Esophagus squamous epithelium (tissue), 5 donors: ENCODE data around the gene DARS2. TPM values are rescaled to one million over a fixed set of nuclear protein-coding genes. Genes with fewer than 3 reads are reported as not detected.

Experiments
- DNase-seq: peaks from one replicate; lab custom pipeline; 2025; lab: John Stamatoyannopoulos, UW
- H3K27ac ChIP-seq, 4 donors: fragments of 200-600 bp; sonication (generic); one replicate each; pipeline ENCODE4 v1.5.1; 2016 to 2019; ENCODE audit warnings: mild to moderate bottlenecking in 1 of 4
- H3K27me3 ChIP-seq, 4 donors: fragments of 200-600 bp; sonication (generic); 1 replicate in 3 of 4; 2 replicates in 1 of 4; pipeline versions ENCODE4 v1.5.1 to v1.6.0; 2017 to 2021; ENCODE audit warnings: antibody characterized with exemption in 1 of 4
- H3K36me3 ChIP-seq, 3 donors: fragments of 200-600 bp; sonication (generic); one replicate each; pipeline ENCODE4 v1.5.1; 2016 to 2019
- H3K4me1 ChIP-seq, 3 donors: fragments of 200-600 bp; sonication (generic); one replicate each; pipeline ENCODE4 v1.5.1; 2017 to 2019
- H3K4me3 ChIP-seq, 4 donors: fragments of 200-600 bp; sonication (generic); 1 replicate in 3 of 4; 2 replicates in 1 of 4; pipeline ENCODE4 v1.5.1; 2016 to 2019; ENCODE audit warnings: mild to moderate bottlenecking in 2 of 4, moderate library complexity in 1 of 4
- H3K9me3 ChIP-seq, 3 donors: fragments of 200-600 bp; sonication (generic); one replicate each; pipeline ENCODE4 v1.5.1; 2016 to 2019
- CTCF ChIP-seq, 6 experiments: fragments of 450-650 bp in 4 of 6; fragments of 200-600 bp in 2 of 6; sonication (generic) in 2 of 6; IDR thresholded peaks; one replicate each; pipeline ENCODE4 v1.5.1; 2016 to 2019; ENCODE audit warnings: antibody characterized with exemption in 6 of 6, mild to moderate bottlenecking in 4 of 6, moderate library complexity in 4 of 6
- POLR2A ChIP-seq, 4 donors: fragments of 450-650 bp; IDR thresholded peaks; one replicate each; pipeline ENCODE4 v1.6.1; 2017; ENCODE audit warnings: antibody characterized with exemption in 4 of 4, mild to moderate bottlenecking in 4 of 4, moderate library complexity in 3 of 4
- WGBS, 2 donors: methylation state at CpG; one replicate each; pipeline ENCODE4 v1.1.5; 2018; 5-methylcytosine and 5-hydroxymethylcytosine counted together
- intact Hi-C: fragments of 100-400 bp; cut with DNase I; formaldehyde crosslinking; loops from one replicate; pipeline ENCODE4 v1.15.0; 2022
- small RNA-seq, 4 donors: library from RNA; depleted of rRNA; stranded (forward); fragments of <200 nt; gene quantifications; one replicate each; pipeline ENCODE3, GENCODE V24; 2016
- total RNA-seq, 4 donors: library from RNA; depleted of rRNA; stranded (reverse); fragments of >200 nt; gene quantifications; one replicate each; pipeline ENCODE4 v1.1.0, GENCODE V29; 2016
- donor health status: DM: yes; HTN: yes; CAD: no.

DARS2 gene
- total RNA-seq, 4 donors from 2014 or later = 6.6 to 14.7 (median 9.9) TPM

GRCh38 chr1:173894189-173894588, 69.7 kb downstream of the DARS2 start:
- H3K36me3 ChIP-seq = peaks cover 0 to 12% (median 0%) of the 10 kb centered on the region in 3 donors
- no peaks in the 10 kb centered on the region for H3K27me3 ChIP-seq
- DNase-seq = no peak
- H3K4me3 ChIP-seq = no peak overlapping the region
- no peak overlapping the region for H3K27ac ChIP-seq
- intact Hi-C loops = no loop called here
- 58 to 74% methylated on average over 3 of the region's 3 CpGs for WGBS, 2 donors
- H3K4me1 ChIP-seq = no peaks in the 10 kb centered on the region
- no peaks in the 10 kb centered on the region for H3K9me3 ChIP-seq
- TF ChIP-seq POLR2A (IDR thresholded peaks at IDR 0.05) (no peak), CTCF (IDR thresholded peaks at IDR 0.05) (no peak)

- no peaks in the 10 kb centered on the region for H3K36me3 ChIP-seq
Measured at GRCh38 chr1:173900427-173900826, 76.0 kb downstream of the DARS2 start.

GRCh38 chr1:173900992-173901391, 76.5 kb downstream of the DARS2 start:
- 62 to 68% methylated on average over 3 of the region's 3 CpGs for WGBS, 2 donors
- DNase-seq = no peak
- H3K27ac ChIP-seq = no peak overlapping the region
- H3K9me3 ChIP-seq = no peaks in the 10 kb centered on the region
- TF ChIP-seq CTCF (IDR thresholded peaks at IDR 0.05) (no peak), POLR2A (IDR thresholded peaks at IDR 0.05) (no peak)
- H3K27me3 ChIP-seq = no peaks in the 10 kb centered on the region
- no peak overlapping the region for H3K4me3 ChIP-seq
- H3K4me1 ChIP-seq = no peaks in the 10 kb centered on the region
- no peaks in the 10 kb centered on the region for H3K36me3 ChIP-seq
- intact Hi-C loops = no loop called here

More at GRCh38 chr1:173900427-173900826, 76.0 kb downstream of the DARS2 start:
- intact Hi-C loops = no loop called here
- no peaks in the 10 kb centered on the region for H3K4me1 ChIP-seq
- no peak for TF ChIP-seq CTCF (IDR thresholded peaks at IDR 0.05)
- TF ChIP-seq POLR2A (IDR thresholded peaks at IDR 0.05) = no peak
- H3K4me3 ChIP-seq = no peak overlapping the region
- 80 to 88% methylated on average over 2 of the region's 2 CpGs for WGBS, 2 donors
- no peak overlapping the region for H3K27ac ChIP-seq
- no peaks in the 10 kb centered on the region for H3K27me3 ChIP-seq
- no peak for DNase-seq
- H3K9me3 ChIP-seq = no peaks in the 10 kb centered on the region

GRCh38 chr1:173903827-173904531, 79.5 kb downstream of the DARS2 start:
- intact Hi-C loops = no loop called here
- Histone ChIP-seq H3K36me3 (no peaks in the 10 kb centered on the region), H3K27me3 (no peaks in the 10 kb centered on the region), H3K27ac (no peak overlapping the region), H3K9me3 (no peaks in the 10 kb centered on the region), H3K4me3 (no peak overlapping the region), H3K4me1 (no peaks in the 10 kb centered on the region)
- TF ChIP-seq CTCF (IDR thresholded peaks at IDR 0.05) (no peak), POLR2A (IDR thresholded peaks at IDR 0.05) (no peak)
- no peak for DNase-seq
- 81 to 82% methylated on average over 6 of the region's 6 CpGs for WGBS, 2 donors

Small RNA genes lying within 50 kb of the gene (small RNA-seq; reads per million reads assigned to genes)
- 0 reads per million in 4 donors for gene RF00019

Other genes with a start within 250 kb of the DARS2 start
- not detected for gene SLC9C2, start 221.6 kb upstream of the DARS2 start, total RNA-seq
- gene TEX50, start 189.3 kb upstream of the DARS2 start, total RNA-seq = not detected
- not detected for gene ANKRD45, start 154.8 kb upstream of the DARS2 start, total RNA-seq
- 10 to 100 TPM; 11.8 to 33.0 (median 24.0) TPM for gene KLHL20, start 109.7 kb upstream of the DARS2 start, total RNA-seq
- 10 to 100 TPM in 1 of 4 donors, 1 to 10 TPM in 3; 3.6 to 18.2 (median 7.5) TPM for gene CENPL, start 210 bp downstream of the DARS2 start, total RNA-seq
- gene GAS5, start 43.3 kb downstream of the DARS2 start, total RNA-seq = 100 to 1,000 TPM; 202 to 715 (median 315) TPM
- gene ZBTB37, start 43.7 kb downstream of the DARS2 start, total RNA-seq = 1 to 10 TPM; 1.6 to 6.3 (median 3.3) TPM
- gene SERPINC1, start 92.7 kb downstream of the DARS2 start, total RNA-seq = not detected
- 10 to 100 TPM; 19.6 to 31.9 (median 28.0) TPM for gene RC3H1, start 197.7 kb downstream of the DARS2 start, total RNA-seq